NCI-H2107 treated with DMSO at 0.1 percent for 48 hours (cell line): ENCODE results near the gene RRAGD.

Source experiments
- DNase-seq: peaks from one replicate; lab custom pipeline; 2025; ENCODE audit not compliant: unreplicated experiment; lab: John Stamatoyannopoulos, UW

The RRAGD gene

DNA sequence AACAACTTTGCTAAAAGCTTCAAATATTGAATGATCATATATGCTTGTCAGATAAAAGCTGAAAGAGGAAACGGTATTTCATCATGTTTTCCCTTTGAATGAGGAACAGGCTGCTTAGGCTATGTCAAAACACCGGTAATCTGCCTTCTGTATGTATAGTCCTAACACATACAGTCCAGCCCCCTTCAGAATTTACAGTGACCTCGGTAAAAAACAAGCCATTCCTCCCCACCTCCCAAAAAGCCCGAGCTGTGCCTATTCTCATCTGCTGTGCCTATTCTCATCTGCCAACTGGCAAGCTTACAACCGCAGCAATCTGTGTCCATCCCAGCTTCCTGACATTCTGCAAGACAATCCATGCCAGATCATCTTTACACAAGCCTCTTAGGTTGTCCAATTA lies 32.8 kb downstream of the RRAGD start:
- DNase-seq: no peak

DNA sequence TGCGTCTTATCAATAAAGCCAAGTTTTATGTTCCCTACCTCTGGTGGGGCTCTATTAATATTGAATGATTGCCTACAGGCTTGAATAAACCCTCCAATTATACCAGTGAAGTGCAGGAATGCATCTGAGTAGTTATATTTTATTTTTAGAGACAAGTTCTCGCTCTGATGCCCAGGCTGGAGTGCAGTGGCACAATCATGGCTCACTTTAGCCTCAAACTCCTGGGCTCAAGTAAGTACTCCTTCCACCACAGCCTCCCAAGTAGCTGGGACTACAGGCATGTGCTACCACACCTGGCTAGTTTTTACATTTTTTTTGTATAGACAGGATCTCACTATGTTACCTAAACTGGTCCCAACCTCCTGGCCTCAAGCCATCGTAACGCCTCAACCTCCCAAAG lies 33.4 kb downstream of the RRAGD start:
- no peak for DNase-seq

GRCh38 chr6:89375427-89376267 lies 36.4 kb downstream of the RRAGD start:
- DNase-seq: peak; percentile 95

DNA sequence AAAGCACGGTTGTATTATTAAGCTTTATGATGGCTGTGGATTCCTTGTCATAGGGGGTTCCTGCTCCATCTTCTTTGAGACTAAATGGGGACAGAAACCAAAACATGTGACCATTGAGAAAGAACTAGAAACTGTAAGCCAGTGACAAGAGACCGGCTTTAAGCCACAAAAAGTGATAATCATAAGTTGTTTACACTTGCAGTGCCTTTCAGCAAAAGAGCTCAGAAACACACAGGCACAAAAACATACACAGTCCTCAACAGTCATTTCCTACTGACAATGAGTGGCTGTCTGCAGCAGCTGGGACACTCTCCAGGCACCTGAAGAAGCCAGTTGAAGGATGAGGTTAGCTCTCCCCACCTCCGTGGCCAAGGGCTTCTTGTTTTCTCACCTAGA lies 39.6 kb downstream of the RRAGD start:
- DNase-seq: peak; percentile 70

- peak; percentile 57 for DNase-seq
Measured at GRCh38 chr6:89371849-89372505, 40.1 kb downstream of the RRAGD start.

- DNase-seq: no peak
Measured at GRCh38 chr6:89368999-89369398, 43.1 kb downstream of the RRAGD start.

- peak; percentile 49 for DNase-seq
Measured at GRCh38 chr6:89368107-89368506, 44.0 kb downstream of the RRAGD start.

DNA sequence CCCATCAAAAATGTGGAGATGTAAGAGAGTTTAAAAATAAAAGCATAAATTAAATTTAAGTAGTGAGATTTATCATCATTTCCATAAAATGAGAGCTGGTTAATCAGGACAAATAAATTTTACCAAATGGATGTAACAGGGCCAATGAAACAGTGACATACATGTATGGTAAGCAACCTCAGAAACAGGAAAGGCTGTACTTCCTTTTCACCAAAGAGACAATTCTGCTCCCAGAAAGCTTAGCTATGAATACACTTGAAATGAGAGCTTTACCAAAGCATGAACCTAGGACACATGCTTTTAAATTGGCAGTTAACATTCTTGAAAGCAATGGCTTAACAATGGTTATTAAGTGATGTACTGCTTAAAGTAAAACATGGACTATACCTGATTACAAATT lies 47.5 kb downstream of the RRAGD start:
- no peak for DNase-seq

DNA sequence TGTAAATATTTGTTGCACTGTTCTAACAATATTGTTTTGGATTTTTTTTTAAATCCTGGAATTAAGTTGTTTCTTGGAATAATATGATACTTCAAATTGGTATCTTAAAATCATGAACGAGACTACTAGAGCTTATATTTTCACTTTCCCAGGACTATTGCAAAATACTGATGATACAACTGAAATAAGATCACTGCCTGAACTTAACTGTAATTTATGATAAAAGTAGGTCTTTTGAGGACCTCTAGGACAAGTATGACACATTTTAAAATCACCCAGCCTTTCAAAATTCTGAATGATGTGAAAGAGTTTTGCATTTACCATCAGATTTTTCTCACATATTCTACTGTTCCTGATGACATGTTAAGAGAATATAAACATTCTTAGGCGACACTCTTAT lies 50.9 kb downstream of the RRAGD start:
- DNase-seq: no peak

DNA sequence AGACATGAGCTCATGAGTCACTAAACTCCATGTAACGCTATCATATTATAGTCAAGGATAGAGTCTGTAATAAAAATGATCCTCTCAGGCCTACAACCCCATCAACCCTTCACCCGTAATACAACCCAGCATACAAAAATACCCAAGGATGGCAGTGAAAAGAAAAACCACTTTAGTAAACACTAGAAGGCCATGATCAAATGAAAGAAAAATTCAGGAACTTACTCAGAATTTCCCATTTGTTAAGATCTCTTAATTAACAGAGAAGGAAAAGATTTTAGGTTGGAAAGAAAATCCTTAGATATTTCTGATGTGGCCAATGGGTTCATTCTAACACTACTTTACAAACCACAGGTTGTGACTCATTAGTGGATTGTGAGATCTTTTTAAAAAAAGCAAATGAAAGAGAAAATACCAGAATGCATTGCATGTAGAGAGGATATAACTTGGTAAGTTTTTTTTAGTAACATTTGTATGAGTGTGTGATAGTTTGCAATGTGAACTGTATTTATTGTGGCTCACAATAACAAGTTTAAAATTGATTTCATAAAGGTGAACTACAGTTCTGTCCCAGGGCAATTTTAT lies 51.6 kb downstream of the RRAGD start:
- DNase-seq: no peak

DNA sequence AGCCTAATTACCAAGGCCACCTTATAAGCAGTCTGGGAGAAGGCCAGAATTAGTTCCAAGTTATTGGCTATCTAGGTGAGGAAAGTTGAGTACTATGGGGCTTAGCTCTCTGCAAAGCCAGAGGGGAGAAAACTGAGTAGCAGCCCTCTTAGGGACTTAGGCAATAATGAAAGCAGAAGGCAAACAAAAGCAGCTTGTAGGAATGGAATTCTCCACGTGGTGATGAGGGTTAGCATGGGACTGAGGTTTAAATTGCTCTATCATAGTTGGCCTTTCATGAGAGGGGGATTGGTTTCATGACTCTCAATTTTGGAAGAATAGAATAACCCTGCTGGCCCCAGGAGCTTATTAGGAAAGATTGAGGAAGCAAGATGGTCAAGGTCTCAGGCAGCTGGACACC lies 52.5 kb downstream of the RRAGD start:
- DNase-seq: no peak

GRCh38 chr6:89357390-89357789 lies 54.7 kb downstream of the RRAGD start:
- DNase-seq: no peak

GRCh38 chr6:89356642-89357170 lies 55.4 kb downstream of the RRAGD start:
- peak; percentile 25 for DNase-seq

- no peak for DNase-seq
Measured at GRCh38 chr6:89355511-89356194, 56.4 kb downstream of the RRAGD start.

GRCh38 chr6:89353702-89354392 lies 58.2 kb downstream of the RRAGD start:
- DNase-seq: peak; percentile 95

DNA sequence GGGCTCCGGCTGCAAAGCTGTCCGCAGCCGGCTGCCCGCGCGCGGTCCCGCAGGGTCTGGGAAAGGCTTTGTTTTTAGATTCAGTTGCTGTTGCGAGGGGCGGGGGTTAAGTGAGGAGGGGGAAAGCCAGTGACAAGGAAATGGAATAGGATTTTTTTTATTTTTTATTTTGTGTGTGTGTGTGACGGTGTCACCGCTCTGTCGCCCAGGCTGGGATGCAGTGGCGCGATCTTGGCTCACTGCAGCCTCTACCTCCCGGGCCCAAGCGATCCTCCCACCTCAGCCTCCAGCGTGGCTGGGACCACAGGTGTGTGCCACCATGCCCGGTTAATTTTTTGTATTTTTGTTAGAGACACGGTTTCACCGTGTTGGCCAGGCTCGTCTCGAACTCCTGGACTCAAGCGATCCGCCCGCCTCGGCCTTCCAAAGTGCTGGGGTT lies 58.9 kb downstream of the RRAGD start:
- DNase-seq: no peak

GRCh38 chr6:89352278-89353117 lies 59.6 kb downstream of the RRAGD start, which contains the start of gene UBE2J1:
Gene UBE2J1, minus strand, starts transcription at chr6:89352722. Its CDS starts 153 bp downstream, at chr6:89352569.
- peak; percentile 30 for DNase-seq

- DNase-seq: no peak
Measured at GRCh38 chr6:89351671-89352277, 60.3 kb downstream of the RRAGD start.

DNA sequence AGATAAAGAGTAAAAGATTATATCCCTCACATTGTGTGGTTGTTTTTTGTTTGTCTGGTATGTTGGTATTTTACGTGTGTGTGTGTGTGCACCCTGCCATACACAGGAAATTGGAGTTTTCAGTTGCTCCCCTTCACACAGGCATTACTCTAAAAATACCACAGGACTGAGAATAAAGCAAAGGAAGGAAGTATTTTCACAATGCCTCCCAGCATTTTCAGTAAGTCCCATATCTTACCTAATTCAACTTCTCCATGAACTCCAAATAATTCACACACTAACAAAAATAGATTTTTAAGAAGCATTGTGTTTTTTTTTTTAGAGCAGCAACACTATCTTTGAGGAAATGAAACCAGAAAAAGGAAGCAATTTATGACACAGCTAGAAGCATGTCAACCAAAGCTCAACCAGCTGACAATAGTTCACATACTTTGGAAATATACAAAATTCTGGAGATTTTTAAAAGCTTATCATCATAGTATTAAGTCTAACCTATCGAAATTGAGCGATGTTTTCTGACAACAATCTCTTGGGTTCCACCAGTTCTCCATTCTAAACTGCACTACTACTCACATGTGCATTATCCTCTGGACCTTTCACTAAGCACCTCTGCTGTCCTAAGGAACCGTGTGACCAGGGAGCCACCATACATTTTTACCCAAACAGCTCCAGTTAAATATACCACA lies 61.6 kb downstream of the RRAGD start:
- DNase-seq: no peak
